Measurements from ENCODE around the gene UACA.

The UACA gene

GRCh38 chr15:70763120-70763949 is at the start of gene UACA:
UACA (minus strand) TSS chr15:70763558; CDS start chr15:70763407, 151 bp downstream.
- TF ChIP-seq CTCF (IDR thresholded peaks at IDR 0.05) = no peak

- TF ChIP-seq CTCF (IDR thresholded peaks at IDR 0.05) = no peak
Observed at GRCh38 chr15:70812827-70813364, 49.5 kb upstream of the UACA start.

- no peak for TF ChIP-seq CTCF (IDR thresholded peaks at IDR 0.05)
Observed at GRCh38 chr15:70810916-70811578, 47.7 kb upstream of the UACA start.

- no peak for TF ChIP-seq CTCF (IDR thresholded peaks at IDR 0.05)
Observed at GRCh38 chr15:70806992-70807712, 43.8 kb upstream of the UACA start.

- TF ChIP-seq CTCF (IDR thresholded peaks at IDR 0.05) = no peak
Observed at GRCh38 chr15:70802629-70803028, 39.3 kb upstream of the UACA start.

- TF ChIP-seq CTCF (IDR thresholded peaks at IDR 0.05) = no peak
Observed at GRCh38 chr15:70801109-70801508, 37.8 kb upstream of the UACA start.

- no peak for TF ChIP-seq CTCF (IDR thresholded peaks at IDR 0.05)
Observed at GRCh38 chr15:70799667-70800450, 36.5 kb upstream of the UACA start.
